Effector memory CD4-positive, alpha-beta T cell (primary cell): Measurements from ENCODE around the gene FCRL6.

Experiments used
- DNase-seq, 3 donors: peaks; one replicate each; pipeline ENCODE4 v3.0.0-alpha.2; 2020
- H3K27ac ChIP-seq: 2 replicates; pipeline ENCODE4 v1.7.0; 2013; ENCODE audit warnings: mild to moderate bottlenecking, low read length, moderate library complexity; ENCODE audit not compliant: insufficient read depth, poor library complexity, severe bottlenecking
- H3K27me3 ChIP-seq: replicated peaks from 2 replicates; pipeline ENCODE4 v1.7.0; 2013; ENCODE audit warnings: mild to moderate bottlenecking, low read length; ENCODE audit not compliant: insufficient read depth, control insufficient read depth, poor library complexity, severe bottlenecking
- H3K36me3 ChIP-seq: 2 replicates; pipeline ENCODE4 v1.7.0; 2013; ENCODE audit warnings: mild to moderate bottlenecking, low read length, moderate library complexity; ENCODE audit not compliant: control insufficient read depth, insufficient read depth
- H3K4me1 ChIP-seq: 2 replicates; pipeline ENCODE4 v1.7.0; 2013; ENCODE audit warnings: low read length, mild to moderate bottlenecking; ENCODE audit not compliant: control insufficient read depth, insufficient read depth, poor library complexity, severe bottlenecking
- H3K4me3 ChIP-seq: 2 replicates; pipeline ENCODE4 v1.7.0; 2013; ENCODE audit warnings: low read length, low read depth, mild to moderate bottlenecking; ENCODE audit not compliant: insufficient read depth, poor library complexity, severe bottlenecking
- H3K9me3 ChIP-seq: 2 replicates; pipeline ENCODE4 v1.7.0; 2013; ENCODE audit warnings: mild to moderate bottlenecking, low read length, moderate library complexity; ENCODE audit not compliant: control insufficient read depth

FCRL6 gene

DNA sequence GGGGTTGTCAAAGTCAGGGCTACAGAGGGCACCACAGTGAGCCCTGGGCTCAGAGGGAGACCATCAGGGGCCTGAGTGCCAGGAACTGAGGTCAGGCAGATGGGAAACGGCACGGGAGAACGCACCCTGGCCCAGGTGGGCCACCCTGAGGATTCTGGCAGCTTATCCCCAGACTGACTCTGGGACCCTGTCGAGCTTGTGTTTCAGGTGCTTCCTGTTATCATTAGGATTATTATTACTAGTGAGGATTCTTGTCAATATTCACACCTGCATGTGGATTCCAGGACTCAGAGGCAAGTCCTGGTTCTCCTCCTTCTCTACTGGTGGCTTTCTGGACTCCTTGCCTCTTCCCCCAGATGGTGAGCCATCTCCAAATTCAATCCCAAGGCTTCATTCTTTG lies 45.1 kb downstream of the FCRL6 start:
- no peaks in the 10 kb centered on the region for H3K9me3 ChIP-seq
- H3K36me3 ChIP-seq, result no peaks in the 10 kb centered on the region
- no peaks in the 10 kb centered on the region for H3K27me3 ChIP-seq
- no peaks in the 10 kb centered on the region for H3K4me1 ChIP-seq
- no peak overlapping the region for H3K4me3 ChIP-seq
- H3K27ac ChIP-seq, result no peak overlapping the region
- DNase-seq, result no peak

GRCh38 chr1:159848326-159848725 lies 46.2 kb downstream of the FCRL6 start:
- H3K36me3 ChIP-seq, result no peaks in the 10 kb centered on the region
- H3K9me3 ChIP-seq, result no peaks in the 10 kb centered on the region
- H3K4me1 ChIP-seq, result no peaks in the 10 kb centered on the region
- DNase-seq, result no peak
- H3K27ac ChIP-seq, result no peak overlapping the region
- H3K27me3 ChIP-seq, result no peaks in the 10 kb centered on the region
- H3K4me3 ChIP-seq, result no peak overlapping the region

GRCh38 chr1:159849626-159850366 lies 47.6 kb downstream of the FCRL6 start:
- H3K36me3 ChIP-seq, result no peaks in the 10 kb centered on the region
- H3K4me3 ChIP-seq, result no peak overlapping the region
- DNase-seq, result no peak
- no peaks in the 10 kb centered on the region for H3K9me3 ChIP-seq
- H3K4me1 ChIP-seq, result no peaks in the 10 kb centered on the region
- H3K27ac ChIP-seq, result no peak overlapping the region
- H3K27me3 ChIP-seq, result no peaks in the 10 kb centered on the region

- Histone ChIP-seq H3K4me1 (peaks cover 5% of the 10 kb centered on the region), H3K27me3 (no peaks in the 10 kb centered on the region), H3K9me3 (no peaks in the 10 kb centered on the region), H3K27ac (no peak overlapping the region), H3K4me3 (no peak overlapping the region), H3K36me3 (no peaks in the 10 kb centered on the region)
- no peak for DNase-seq
Observed at GRCh38 chr1:159851407-159851806, 49.2 kb downstream of the FCRL6 start.

- Histone ChIP-seq H3K9me3 (no peaks in the 10 kb centered on the region), H3K27me3 (no peaks in the 10 kb centered on the region), H3K27ac (peak overlapping the region; percentile 53), H3K4me3 (peak overlapping the region; percentile 76), H3K36me3 (no peaks in the 10 kb centered on the region), H3K4me1 (peaks cover 5% of the 10 kb centered on the region)
- no peak for DNase-seq
Observed at GRCh38 chr1:159853417-159854115, 51.4 kb downstream of the FCRL6 start.

GRCh38 chr1:159854116-159854692 lies 52.0 kb downstream of the FCRL6 start:
- no peaks in the 10 kb centered on the region for H3K27me3 ChIP-seq
- no peaks in the 10 kb centered on the region for H3K9me3 ChIP-seq
- no peaks in the 10 kb centered on the region for H3K36me3 ChIP-seq
- no peak for DNase-seq
- peak overlapping the region; percentile 76 for H3K4me3 ChIP-seq
- H3K4me1 ChIP-seq, result peaks cover 5% of the 10 kb centered on the region
- peak overlapping the region; percentile 53 for H3K27ac ChIP-seq

DNA sequence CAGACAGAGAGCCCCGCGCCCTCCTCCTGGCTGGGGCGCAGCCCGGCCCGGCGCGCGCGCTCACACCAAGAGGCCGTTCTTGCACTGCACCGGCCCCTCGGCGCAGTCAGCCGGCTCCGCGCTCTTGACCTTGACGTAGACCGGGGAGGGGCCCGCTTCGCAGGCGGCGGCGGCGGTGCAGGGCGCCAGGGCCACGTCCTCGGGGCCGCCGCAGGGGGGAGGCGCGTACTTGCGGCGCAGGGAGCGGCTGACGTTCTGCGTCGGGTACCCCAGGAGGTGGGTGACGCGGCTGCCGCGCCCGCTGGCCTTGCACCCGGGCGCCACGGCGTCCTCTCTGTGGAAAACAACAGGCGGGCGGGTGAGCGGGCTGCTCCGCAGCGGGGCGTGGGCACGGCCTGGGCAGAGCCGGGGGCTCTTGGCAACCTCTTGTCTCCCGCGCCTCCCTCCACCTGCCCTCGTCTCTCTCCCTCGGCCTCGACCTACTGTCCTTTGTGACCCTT lies 52.6 kb downstream of the FCRL6 start:
- H3K27ac ChIP-seq, result peak overlapping the region; percentile 53
- H3K27me3 ChIP-seq, result no peaks in the 10 kb centered on the region
- no peaks in the 10 kb centered on the region for H3K9me3 ChIP-seq
- peak overlapping the region; percentile 76 for H3K4me3 ChIP-seq
- DNase-seq, result peak; percentile 41 to 50 (median 46)
- H3K36me3 ChIP-seq, result no peaks in the 10 kb centered on the region
- peaks cover 5% of the 10 kb centered on the region for H3K4me1 ChIP-seq

GRCh38 chr1:159855709-159856108 lies 53.5 kb downstream of the FCRL6 start:
- no peak for DNase-seq
- H3K4me3 ChIP-seq, result no peak overlapping the region
- no peaks in the 10 kb centered on the region for H3K9me3 ChIP-seq
- H3K36me3 ChIP-seq, result no peaks in the 10 kb centered on the region
- H3K4me1 ChIP-seq, result peaks cover 5% of the 10 kb centered on the region
- no peak overlapping the region for H3K27ac ChIP-seq
- H3K27me3 ChIP-seq, result no peaks in the 10 kb centered on the region

DNA sequence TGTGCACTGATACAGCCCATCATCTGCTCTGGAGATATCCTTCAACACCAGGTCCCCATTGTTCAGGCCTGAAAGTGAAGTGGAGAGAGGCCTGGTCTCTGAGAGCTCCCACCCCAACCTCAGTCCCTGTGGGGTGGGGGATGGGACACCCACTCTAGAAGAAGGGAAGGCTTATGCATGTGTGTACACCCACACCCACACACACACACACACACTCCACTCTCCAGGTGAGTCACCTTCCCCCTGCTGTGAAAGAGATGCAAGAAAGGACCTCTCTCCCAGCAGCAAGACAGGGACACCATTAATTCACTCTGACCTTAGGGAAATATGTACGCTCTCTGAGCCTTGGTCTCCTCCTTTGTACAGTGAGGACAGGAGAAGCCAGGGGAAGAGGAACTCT lies 54.4 kb downstream of the FCRL6 start:
- no peak overlapping the region for H3K27ac ChIP-seq
- peaks cover 5% of the 10 kb centered on the region for H3K4me1 ChIP-seq
- DNase-seq, result no peak
- H3K27me3 ChIP-seq, result no peaks in the 10 kb centered on the region
- H3K9me3 ChIP-seq, result no peaks in the 10 kb centered on the region
- H3K4me3 ChIP-seq, result no peak overlapping the region
- no peaks in the 10 kb centered on the region for H3K36me3 ChIP-seq

- Histone ChIP-seq H3K36me3 (no peaks in the 10 kb centered on the region), H3K27ac (no peak overlapping the region), H3K4me3 (no peak overlapping the region), H3K4me1 (peaks cover 5% of the 10 kb centered on the region), H3K9me3 (no peaks in the 10 kb centered on the region), H3K27me3 (no peaks in the 10 kb centered on the region)
- DNase-seq, result no peak
Observed at GRCh38 chr1:159857889-159858288, 55.7 kb downstream of the FCRL6 start.
